ENCODE measurements around the gene TDRD12.

DNA sequence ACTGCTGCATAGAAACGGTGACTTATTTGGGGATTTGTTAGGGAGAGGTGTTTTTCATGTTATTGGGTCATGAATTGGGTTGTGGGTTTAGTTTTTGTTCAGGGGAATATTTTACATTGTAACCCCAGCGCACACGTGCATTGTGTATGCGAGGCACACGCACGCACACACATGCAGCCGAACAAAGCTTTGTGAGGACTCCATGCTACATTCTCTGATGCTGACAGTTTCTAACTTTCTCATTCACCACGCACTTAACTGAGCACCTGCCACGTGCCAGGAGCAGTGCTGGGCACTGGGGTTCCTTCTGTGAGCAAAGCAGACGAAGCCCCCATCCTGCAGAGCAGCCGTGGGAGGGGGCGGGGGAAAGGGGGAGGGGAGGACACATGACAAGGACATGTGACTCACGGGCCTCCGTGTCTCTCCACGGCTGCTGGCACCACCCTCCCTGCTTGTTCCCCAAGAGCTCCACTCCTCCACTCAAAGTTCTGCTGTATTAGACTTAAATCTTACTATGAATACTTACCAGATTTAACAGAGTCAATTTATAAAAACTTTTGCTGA, 94.4 kb downstream of the TDRD12 start:
- TF ChIP-seq, protein P1, sequence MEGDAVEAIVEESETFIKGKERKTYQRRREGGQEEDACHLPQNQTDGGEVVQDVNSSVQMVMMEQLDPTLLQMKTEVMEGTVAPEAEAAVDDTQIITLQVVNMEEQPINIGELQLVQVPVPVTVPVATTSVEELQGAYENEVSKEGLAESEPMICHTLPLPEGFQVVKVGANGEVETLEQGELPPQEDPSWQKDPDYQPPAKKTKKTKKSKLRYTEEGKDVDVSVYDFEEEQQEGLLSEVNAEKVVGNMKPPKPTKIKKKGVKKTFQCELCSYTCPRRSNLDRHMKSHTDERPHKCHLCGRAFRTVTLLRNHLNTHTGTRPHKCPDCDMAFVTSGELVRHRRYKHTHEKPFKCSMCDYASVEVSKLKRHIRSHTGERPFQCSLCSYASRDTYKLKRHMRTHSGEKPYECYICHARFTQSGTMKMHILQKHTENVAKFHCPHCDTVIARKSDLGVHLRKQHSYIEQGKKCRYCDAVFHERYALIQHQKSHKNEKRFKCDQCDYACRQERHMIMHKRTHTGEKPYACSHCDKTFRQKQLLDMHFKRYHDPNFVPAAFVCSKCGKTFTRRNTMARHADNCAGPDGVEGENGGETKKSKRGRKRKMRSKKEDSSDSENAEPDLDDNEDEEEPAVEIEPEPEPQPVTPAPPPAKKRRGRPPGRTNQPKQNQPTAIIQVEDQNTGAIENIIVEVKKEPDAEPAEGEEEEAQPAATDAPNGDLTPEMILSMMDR (IDR thresholded peaks at IDR 0.05; ENCODE audit: extremely low read depth in 1 of 2, insufficient read depth in 1 of 2, low read depth in 1 of 2, low read length in 2 of 2) = no peak
- TF ChIP-seq POLR2A (IDR thresholded peaks at IDR 0.05; ENCODE audit: low read depth, low read length) = no peak
